Keratinocyte (primary cell): ENCODE data around the gene BCAS3. TPM values are rescaled to one million over a fixed set of nuclear protein-coding genes. Genes with fewer than 3 reads are reported as not detected.

ENCODE experiments used
- DNase-seq: peaks from one replicate; pipeline ENCODE4 v3.0.0-alpha.2; 2011; ENCODE audit warnings: low read depth, missing footprints, low spot score
- FAIRE-seq: peaks from 2 replicates; lab custom pipeline; 2011; peaks lifted over from hg19 to GRCh38; lab: Jason Lieb, UNC
- H2AFZ ChIP-seq: 2 replicates; pipeline ENCODE4 v1.6.0; 2012; ENCODE audit warnings: low read length, control low read depth, inconsistent platforms; ENCODE audit not compliant: control insufficient read depth
- H3K27ac ChIP-seq: 2 replicates; pipeline ENCODE4 v1.5.1; 2011; ENCODE audit warnings: low read length; ENCODE audit not compliant: control insufficient read depth, insufficient read depth
- H3K27me3 ChIP-seq: 3 replicates; pipeline ENCODE4 v1.6.0; 2011; ENCODE audit warnings: low read length; ENCODE audit not compliant: control insufficient read depth, insufficient read depth; ENCODE audit errors: extremely low read depth
- H3K36me3 ChIP-seq, 2 experiments: 2 replicates in 1 of 2; 3 replicates in 1 of 2; pipeline ENCODE4 v1.5.1; 2011; ENCODE audit warnings: low read length in 2 of 2, mild to moderate bottlenecking in 1 of 2; ENCODE audit not compliant: control insufficient read depth in 2 of 2, insufficient read depth in 2 of 2; ENCODE audit errors: extremely low read depth in 1 of 2
- H3K4me1 ChIP-seq: 3 replicates; pipeline ENCODE4 v1.5.1; 2011; ENCODE audit warnings: low read length; ENCODE audit not compliant: control insufficient read depth, insufficient read depth; ENCODE audit errors: extremely low read depth
- H3K4me2 ChIP-seq: 3 replicates; pipeline ENCODE4 v1.6.0; 2011; ENCODE audit warnings: low read depth, low read length; ENCODE audit not compliant: control insufficient read depth, insufficient read depth; ENCODE audit errors: extremely low read depth
- H3K4me3 ChIP-seq, 3 experiments: fragments of 200-600 bp in 1 of 3; sonication (generic) in 1 of 3; 2 replicates in 2 of 3; 3 replicates in 1 of 3; pipeline ENCODE4 v1.5.1; 2011 to 2016; ENCODE audit warnings: low read length in 3 of 3, mild to moderate bottlenecking in 3 of 3, control low read depth in 2 of 3, inconsistent platforms in 1 of 3, low read depth in 1 of 3, mixed read lengths in 1 of 3, mixed run types in 1 of 3, moderate library complexity in 1 of 3; ENCODE audit not compliant: control insufficient read depth in 2 of 3, insufficient read depth in 2 of 3; ENCODE audit errors: extremely low read depth in 1 of 3
- H3K79me2 ChIP-seq: 2 replicates; pipeline ENCODE4 v1.6.0; 2012; ENCODE audit warnings: low read length; ENCODE audit not compliant: control insufficient read depth, insufficient read depth
- H3K9ac ChIP-seq: 3 replicates; pipeline ENCODE4 v1.6.0; 2011; ENCODE audit warnings: low read length; ENCODE audit not compliant: control insufficient read depth, insufficient read depth; ENCODE audit errors: extremely low read depth
- H3K9me1 ChIP-seq: 3 replicates; pipeline ENCODE4 v1.6.0; 2011; ENCODE audit warnings: low read length; ENCODE audit not compliant: control insufficient read depth, insufficient read depth; ENCODE audit errors: extremely low read depth
- H3K9me3 ChIP-seq: 2 replicates; pipeline ENCODE4 v1.5.1; 2012; ENCODE audit warnings: low read depth, low read length; ENCODE audit not compliant: control insufficient read depth
- H4K20me1 ChIP-seq: 3 replicates; pipeline ENCODE4 v1.6.0; 2011; ENCODE audit warnings: low read length; ENCODE audit not compliant: control insufficient read depth, insufficient read depth; ENCODE audit errors: extremely low read depth
- CTCF ChIP-seq, 3 experiments: IDR thresholded peaks in 1 of 3; conservative IDR thresholded peaks in 1 of 3; optimal IDR thresholded peaks in 1 of 3; 2 replicates in 2 of 3; 3 replicates in 1 of 3; pipeline versions ENCODE3 to v1.5.1; 2011; ENCODE audit warnings: low read length in 3 of 3, mild to moderate bottlenecking in 3 of 3, moderate library complexity in 2 of 3, control low read depth in 1 of 3, inconsistent platforms in 1 of 3; ENCODE audit not compliant: insufficient read depth in 2 of 3; ENCODE audit errors: extremely low read depth in 1 of 3
- EZH2 ChIP-seq: IDR thresholded peaks from one replicate; pipeline ENCODE4 v1.6.1; 2012; ENCODE audit warnings: inconsistent platforms, mild to moderate bottlenecking, low read length, moderate library complexity
- dilution Hi-C: fragments of 300-500 bp; cut with MboI; formaldehyde crosslinking; loops from one replicate; pipeline ENCODE4 v1.7.0; 2020; ENCODE audit warnings: low sequenced_read_pairs; ENCODE audit not compliant: extremely low pct_ligation_motif_present
- polyA plus RNA-seq, 5 experiments: library from polyadenylated mRNA; depleted of rRNA in 3 of 5; stranded (reverse) in 3 of 5; stranded (forward) in 1 of 5; unstranded in 1 of 5; fragments of >200 nt; gene quantifications; 1 replicate in 1 of 5; 2 replicates in 3 of 5; 3 replicates in 1 of 5; pipeline versions ENCODE4 v1.2.1 to v1.2.3, GENCODE V29; 2011 to 2012; ENCODE audit warnings: missing spikeins in 2 of 5, low read depth in 1 of 5, low replicate concordance in 1 of 5

The BCAS3 gene
- polyA plus RNA-seq, 1 donor (not counting 4 experiments of a cell fraction or from before 2014, with no cell fraction given): 11.8 TPM

- FAIRE-seq (peak; percentile 75), DNase-seq (no peak)
- no peaks in the 10 kb centered on the region for H3K4me1 ChIP-seq
- no peaks in the 10 kb centered on the region for H3K9me3 ChIP-seq
- TF ChIP-seq CTCF (optimal IDR thresholded peaks at IDR 0.05 in 1 of 3, IDR thresholded peaks at IDR 0.05 in 1 of 3, conservative IDR thresholded peaks at IDR 0.05 in 1 of 3; ENCODE audit: extremely low read depth in 1 of 3, insufficient read depth in 2 of 3, low read length in 3 of 3): peak; percentile 56 to 72 (median 70)
- no peak for TF ChIP-seq EZH2
- H4K20me1 ChIP-seq: no peaks in the 10 kb centered on the region
- H3K79me2 ChIP-seq: no peaks in the 10 kb centered on the region
- H3K27me3 ChIP-seq: no peaks in the 10 kb centered on the region
- no peak overlapping the region for H3K4me3 ChIP-seq
- no peaks in the 10 kb centered on the region for H3K9me1 ChIP-seq
- H3K9ac ChIP-seq: no peak overlapping the region
- dilution Hi-C loops: no loop called here
- H3K4me2 ChIP-seq: no peak overlapping the region
- H3K27ac ChIP-seq: no peak overlapping the region
- H2AFZ ChIP-seq: no peak overlapping the region
- H3K36me3 ChIP-seq: no peaks in the 10 kb centered on the region
Observed at GRCh38 chr17:60720763-60721531, 43.3 kb downstream of the BCAS3 start.

GRCh38 chr17:60724647-60725046 is 47.0 kb downstream of the BCAS3 start:
- no peak overlapping the region for H3K27ac ChIP-seq
- no peaks in the 10 kb centered on the region for H3K4me1 ChIP-seq
- H3K27me3 ChIP-seq: no peaks in the 10 kb centered on the region
- dilution Hi-C loops: no loop called here
- H3K36me3 ChIP-seq: no peaks in the 10 kb centered on the region
- no peak overlapping the region for H3K9ac ChIP-seq
- H2AFZ ChIP-seq: no peak overlapping the region
- TF ChIP-seq EZH2: no peak
- no peak for TF ChIP-seq CTCF (optimal IDR thresholded peaks at IDR 0.05 in 1 of 3, IDR thresholded peaks at IDR 0.05 in 1 of 3, conservative IDR thresholded peaks at IDR 0.05 in 1 of 3; ENCODE audit: extremely low read depth in 1 of 3, insufficient read depth in 2 of 3, low read length in 3 of 3)
- no peak overlapping the region for H3K4me2 ChIP-seq
- no peaks in the 10 kb centered on the region for H3K9me1 ChIP-seq
- FAIRE-seq: no peak
- no peaks in the 10 kb centered on the region for H3K9me3 ChIP-seq
- no peak for DNase-seq
- H4K20me1 ChIP-seq: no peaks in the 10 kb centered on the region
- no peaks in the 10 kb centered on the region for H3K79me2 ChIP-seq
- no peak overlapping the region for H3K4me3 ChIP-seq
